Type B pancreatic cell (in vitro differentiated cells): ENCODE measurements around the gene MAFB. TPM values are rescaled to one million over a fixed set of nuclear protein-coding genes. Genes with fewer than 3 reads are reported as not detected.
A peak's percentile ranks its signal among the peaks of the same experiment; 100 is the strongest.

Source experiments
- DNase-seq: peaks from one replicate; pipeline ENCODE4 v3.0.0; 2021; ENCODE audit warnings: mixed read lengths; ENCODE audit not compliant: unreplicated experiment; ENCODE audit errors: extremely low spot score
- H3K27ac Mint-ChIP-seq: 2 replicates; pipeline ENCODE4 v1.8.0; 2021; ENCODE audit warnings: mild to moderate bottlenecking, mixed read lengths
- H3K27me3 Mint-ChIP-seq: 2 replicates; pipeline ENCODE4 v1.8.0; 2021; ENCODE audit warnings: mixed read lengths
- H3K36me3 Mint-ChIP-seq: 2 replicates; pipeline ENCODE4 v1.8.0; 2021; ENCODE audit warnings: mixed read lengths
- H3K4me1 Mint-ChIP-seq: one replicate; pipeline ENCODE4 v1.8.0; 2021; ENCODE audit warnings: mixed read lengths; ENCODE audit not compliant: unreplicated experiment
- H3K4me3 Mint-ChIP-seq: 2 replicates; pipeline ENCODE4 v1.8.0; 2021; ENCODE audit warnings: mild to moderate bottlenecking, mixed read lengths
- H3K9me3 Mint-ChIP-seq: 2 replicates; pipeline ENCODE4 v1.8.0; 2021; ENCODE audit warnings: mixed read lengths
- total RNA-seq: library from RNA; stranded (reverse); gene quantifications from 2 replicates; pipeline ENCODE4 v1.2.1, GENCODE V29; 2021; ENCODE audit warnings: low replicate concordance
- TF ChIP-seq, protein P1 (sequence below): fragments of 200-600 bp; sonication (generic); conservative IDR thresholded peaks from 2 replicates; pipeline ENCODE4 v1.5.0; 2021; ENCODE audit warnings: antibody characterized with exemption, mild to moderate bottlenecking

Gene MAFB
- total RNA-seq, 1 donor from 2014 or later = 114 TPM

GRCh38 chr20:40652441-40652987 lies 36.5 kb downstream of the MAFB start:
- Mint-ChIP-seq H3K36me3 (no peaks in the 10 kb centered on the region), H3K27me3 (no peaks in the 10 kb centered on the region), H3K27ac (no peak overlapping the region), H3K4me1 (peaks cover 25% of the 10 kb centered on the region), H3K9me3 (no peaks in the 10 kb centered on the region), H3K4me3 (no peak overlapping the region)
- TF ChIP-seq, protein P1, sequence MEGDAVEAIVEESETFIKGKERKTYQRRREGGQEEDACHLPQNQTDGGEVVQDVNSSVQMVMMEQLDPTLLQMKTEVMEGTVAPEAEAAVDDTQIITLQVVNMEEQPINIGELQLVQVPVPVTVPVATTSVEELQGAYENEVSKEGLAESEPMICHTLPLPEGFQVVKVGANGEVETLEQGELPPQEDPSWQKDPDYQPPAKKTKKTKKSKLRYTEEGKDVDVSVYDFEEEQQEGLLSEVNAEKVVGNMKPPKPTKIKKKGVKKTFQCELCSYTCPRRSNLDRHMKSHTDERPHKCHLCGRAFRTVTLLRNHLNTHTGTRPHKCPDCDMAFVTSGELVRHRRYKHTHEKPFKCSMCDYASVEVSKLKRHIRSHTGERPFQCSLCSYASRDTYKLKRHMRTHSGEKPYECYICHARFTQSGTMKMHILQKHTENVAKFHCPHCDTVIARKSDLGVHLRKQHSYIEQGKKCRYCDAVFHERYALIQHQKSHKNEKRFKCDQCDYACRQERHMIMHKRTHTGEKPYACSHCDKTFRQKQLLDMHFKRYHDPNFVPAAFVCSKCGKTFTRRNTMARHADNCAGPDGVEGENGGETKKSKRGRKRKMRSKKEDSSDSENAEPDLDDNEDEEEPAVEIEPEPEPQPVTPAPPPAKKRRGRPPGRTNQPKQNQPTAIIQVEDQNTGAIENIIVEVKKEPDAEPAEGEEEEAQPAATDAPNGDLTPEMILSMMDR = no peak
- DNase-seq = no peak

DNA sequence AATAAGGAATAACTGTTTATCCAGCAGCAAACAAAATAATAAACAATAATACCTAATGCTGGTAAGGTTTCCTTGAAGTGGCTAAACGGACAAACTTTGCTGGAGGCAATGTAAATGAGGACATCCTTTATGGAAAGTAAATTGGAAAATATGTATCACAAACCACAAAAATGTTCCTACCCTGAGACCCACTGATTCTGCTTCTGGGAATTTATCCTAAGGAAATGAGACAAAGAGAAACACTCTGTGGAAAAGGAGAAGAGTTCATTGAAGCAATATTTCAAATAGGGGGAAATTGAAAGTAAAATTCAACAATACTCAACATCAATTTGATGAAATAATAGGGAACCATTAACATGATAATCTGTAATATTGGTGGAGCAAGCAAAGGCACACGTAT lies 37.9 kb downstream of the MAFB start:
- TF ChIP-seq, protein P1 = no peak

DNA sequence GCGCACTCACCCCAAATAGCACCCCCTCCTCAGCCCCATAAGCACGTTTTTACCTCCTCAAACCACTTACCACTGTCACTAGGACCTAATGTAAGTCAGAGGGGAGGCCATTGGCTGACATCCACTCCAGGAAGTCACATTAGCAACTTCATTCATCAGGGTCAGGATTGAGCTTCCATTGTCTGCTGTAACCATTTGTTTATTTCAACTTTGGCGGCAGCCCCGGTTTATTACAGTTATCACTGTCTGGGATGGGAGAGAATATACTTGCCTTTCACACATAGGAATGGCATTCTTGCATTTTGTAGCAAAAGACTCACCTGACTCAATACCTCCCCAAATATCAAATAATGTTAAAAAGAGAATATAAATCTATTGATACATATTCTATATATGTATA lies 38.3 kb downstream of the MAFB start:
- Mint-ChIP-seq H3K36me3 (no peaks in the 10 kb centered on the region), H3K9me3 (no peaks in the 10 kb centered on the region), H3K4me1 (peaks cover 36% of the 10 kb centered on the region), H3K4me3 (no peak overlapping the region), H3K27me3 (no peaks in the 10 kb centered on the region), H3K27ac (no peak overlapping the region)
- TF ChIP-seq, protein P1 = no peak
- no peak for DNase-seq

More for the DNA sequence above, 37.9 kb downstream of the MAFB start:
- no peak overlapping the region for H3K4me3 Mint-ChIP-seq
- DNase-seq = no peak
- no peak overlapping the region for H3K27ac Mint-ChIP-seq
- H3K9me3 Mint-ChIP-seq = no peaks in the 10 kb centered on the region
- no peaks in the 10 kb centered on the region for H3K36me3 Mint-ChIP-seq
- H3K4me1 Mint-ChIP-seq = peaks cover 32% of the 10 kb centered on the region
- no peaks in the 10 kb centered on the region for H3K27me3 Mint-ChIP-seq

- H3K27ac Mint-ChIP-seq = peak overlapping the region; percentile 3
- TF ChIP-seq, protein P1 = no peak
- no peaks in the 10 kb centered on the region for H3K36me3 Mint-ChIP-seq
- H3K9me3 Mint-ChIP-seq = no peaks in the 10 kb centered on the region
- peaks cover 37% of the 10 kb centered on the region for H3K4me1 Mint-ChIP-seq
- no peaks in the 10 kb centered on the region for H3K27me3 Mint-ChIP-seq
- no peak for DNase-seq
- no peak overlapping the region for H3K4me3 Mint-ChIP-seq
These were observed 40.6 kb downstream of the MAFB start for GRCh38 chr20:40648210-40649072.

- no peaks in the 10 kb centered on the region for H3K36me3 Mint-ChIP-seq
- H3K27me3 Mint-ChIP-seq = no peaks in the 10 kb centered on the region
These were observed 42.2 kb downstream of the MAFB start for GRCh38 chr20:40646813-40647212.

More at GRCh38 chr20:40646813-40647212, 42.2 kb downstream of the MAFB start:
- no peaks in the 10 kb centered on the region for H3K9me3 Mint-ChIP-seq
- H3K27ac Mint-ChIP-seq = no peak overlapping the region
- TF ChIP-seq, protein P1 = no peak
- peak overlapping the region; percentile 62 for H3K4me3 Mint-ChIP-seq
- peaks cover 38% of the 10 kb centered on the region for H3K4me1 Mint-ChIP-seq
- DNase-seq = no peak
